ENCODE measurements around the gene ARV1.

- TF ChIP-seq POLR2A (IDR thresholded peaks at IDR 0.05) = no peak
- no peak for TF ChIP-seq CTCF (IDR thresholded peaks at IDR 0.05 in 8 of 11, conservative IDR thresholded peaks at IDR 0.05 in 3 of 11)
Measured at GRCh38 chr1:230958370-230958769, 20.5 kb upstream of the ARV1 start.
